Measurements from ENCODE around the gene REPS2.
A peak's percentile ranks its signal among the peaks of the same experiment; 100 is the strongest.
"Not testable (repeated sequence)": the region's sequence is repeated elsewhere in the genome, so short reads cannot be mapped to it uniquely, and the experiment has no call there.

The REPS2 gene

GRCh38 chrX:16946361-16946964 is at the start of gene REPS2:
Gene REPS2, plus strand, starts transcription at chrX:16946658. Its CDS starts 204 bp downstream, at chrX:16946862.
- peak; percentile 78 for DNase-seq

DNA sequence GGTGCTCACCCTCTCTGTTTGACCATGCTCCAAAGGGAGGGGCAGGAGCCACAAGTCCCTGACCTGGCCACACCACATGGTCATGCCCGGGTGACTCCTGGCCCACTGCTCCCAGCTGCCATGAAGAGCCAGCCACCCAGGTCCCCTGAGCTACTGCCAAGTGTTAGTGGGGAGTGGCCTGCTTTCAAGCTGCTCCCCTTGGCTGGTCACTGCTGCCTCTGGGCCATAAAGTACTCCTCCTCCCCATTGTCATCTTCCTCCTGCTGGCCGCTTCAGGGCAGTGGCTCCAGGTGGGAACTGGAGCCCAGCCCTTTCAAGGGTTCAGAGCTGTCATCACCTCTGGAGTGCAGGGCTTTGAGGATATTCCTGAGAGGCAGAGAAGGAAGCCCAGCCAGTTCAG is 49.0 kb upstream of the REPS2 start:
- no peak for DNase-seq

DNA sequence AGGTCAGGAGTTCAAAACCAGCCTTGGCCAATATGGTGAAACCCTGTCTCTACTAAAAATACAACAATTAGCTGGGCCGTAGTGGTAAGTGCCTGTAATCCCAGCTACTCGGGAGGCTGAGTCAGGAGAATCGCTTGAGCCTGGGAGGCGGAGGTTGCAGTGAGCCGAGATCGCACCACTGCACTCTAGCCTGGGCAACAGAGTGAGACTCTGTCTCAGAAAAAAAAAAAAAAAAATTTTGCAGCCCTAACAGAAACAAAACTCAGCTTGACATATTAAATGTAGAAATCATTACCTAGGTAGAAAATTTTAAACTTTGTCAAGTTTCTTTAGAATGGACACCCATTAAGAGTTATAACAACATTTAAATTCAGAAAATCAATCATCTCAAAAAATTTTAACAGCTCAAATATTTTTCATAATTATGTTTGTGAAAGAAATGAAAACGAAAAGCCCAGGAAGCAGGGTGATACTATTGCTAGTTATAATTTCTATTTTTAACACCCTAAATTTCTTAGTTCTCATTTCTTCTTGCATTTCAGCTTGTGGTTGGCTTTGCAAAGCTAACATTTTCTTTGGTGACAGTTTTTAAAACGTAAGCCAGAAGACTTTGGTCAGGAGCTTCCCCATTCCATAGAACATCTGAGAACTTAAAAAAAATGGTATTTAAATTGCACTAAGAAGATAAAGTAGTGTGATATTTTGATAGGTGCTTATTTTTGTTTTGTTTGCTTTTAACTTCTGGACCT is 43.0 kb upstream of the REPS2 start:
- DNase-seq: no peak

DNA sequence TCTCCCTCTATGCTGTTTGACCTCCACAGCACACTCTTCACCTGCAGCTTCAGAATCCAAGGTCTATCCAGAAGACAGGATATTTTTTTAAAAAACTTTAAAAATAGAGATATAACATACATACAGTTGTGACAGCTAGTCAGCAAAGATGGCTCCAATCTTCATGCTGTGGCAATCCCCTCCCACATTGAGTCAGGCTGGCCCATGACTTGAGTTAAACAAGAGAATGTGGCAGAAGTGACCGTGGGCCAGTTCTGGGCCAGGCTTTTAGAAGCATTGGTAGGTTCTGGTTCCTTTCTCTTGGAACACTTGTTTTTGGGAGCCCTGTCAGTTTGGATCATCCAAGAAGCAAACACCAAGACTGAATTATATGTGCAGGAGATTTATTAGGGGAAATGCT is 36.1 kb upstream of the REPS2 start:
- DNase-seq: no peak

- no peak for DNase-seq
These were observed 32.4 kb upstream of the REPS2 start for GRCh38 chrX:16914058-16914457.

DNA sequence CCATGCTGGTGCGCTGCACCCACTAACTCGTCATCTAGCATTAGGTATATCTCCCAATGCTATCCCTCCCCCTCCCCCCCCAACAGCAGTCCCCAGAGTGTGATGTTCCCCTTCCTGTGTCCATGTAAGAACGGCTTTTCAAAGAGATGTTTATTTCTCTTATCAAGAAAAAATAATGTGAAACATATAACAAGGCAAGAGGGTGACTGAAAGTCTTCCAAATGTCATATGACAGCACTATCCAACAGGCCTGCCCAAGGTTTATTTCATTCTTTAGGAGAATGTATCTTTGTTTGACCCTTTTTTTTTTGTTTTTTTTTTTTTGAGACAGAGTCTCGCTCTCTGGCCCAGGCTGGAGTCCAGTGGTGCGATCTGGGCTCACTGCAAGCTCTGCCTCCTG is 29.9 kb upstream of the REPS2 start:
- DNase-seq: no peak

- no peak for DNase-seq
These were observed 29.3 kb upstream of the REPS2 start for GRCh38 chrX:16917120-16917519.

DNA sequence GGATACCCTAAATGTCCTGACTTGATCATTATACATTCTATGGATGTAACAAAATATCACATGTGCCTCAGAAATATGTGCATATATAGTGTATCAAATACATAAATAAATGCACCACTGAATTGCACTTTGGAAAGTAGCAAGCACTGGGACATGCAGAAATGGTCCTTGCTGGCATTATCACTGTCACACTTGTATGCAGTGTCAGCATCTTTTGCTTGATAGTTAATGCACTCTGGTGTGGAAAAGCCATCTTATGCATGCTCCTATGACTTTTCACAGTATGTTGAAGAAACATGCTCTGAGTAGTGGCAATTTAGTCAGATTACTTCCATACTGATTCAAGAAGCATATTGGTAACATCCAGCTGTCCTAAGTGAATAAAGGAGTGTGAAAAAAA is 27.5 kb upstream of the REPS2 start:
- DNase-seq: no peak

DNA sequence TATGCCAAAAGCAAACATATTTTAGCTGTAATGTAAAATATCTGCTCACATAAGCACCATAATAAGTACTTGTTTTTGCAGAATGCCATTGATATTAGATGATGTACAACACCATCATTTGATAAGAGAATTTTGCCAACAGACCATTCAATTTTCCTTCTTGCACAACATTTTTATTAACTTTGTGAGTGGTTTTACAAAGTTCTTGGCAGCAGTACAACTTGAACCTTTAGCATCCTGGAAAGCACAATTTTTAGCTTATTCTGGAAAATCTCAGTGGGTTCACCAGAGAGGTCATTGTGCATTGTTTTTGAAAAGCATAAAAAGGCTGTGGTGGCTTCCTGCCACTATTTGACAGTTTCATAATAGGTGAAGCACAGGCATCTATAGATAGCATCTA is 26.4 kb upstream of the REPS2 start:
- DNase-seq: no peak

DNA sequence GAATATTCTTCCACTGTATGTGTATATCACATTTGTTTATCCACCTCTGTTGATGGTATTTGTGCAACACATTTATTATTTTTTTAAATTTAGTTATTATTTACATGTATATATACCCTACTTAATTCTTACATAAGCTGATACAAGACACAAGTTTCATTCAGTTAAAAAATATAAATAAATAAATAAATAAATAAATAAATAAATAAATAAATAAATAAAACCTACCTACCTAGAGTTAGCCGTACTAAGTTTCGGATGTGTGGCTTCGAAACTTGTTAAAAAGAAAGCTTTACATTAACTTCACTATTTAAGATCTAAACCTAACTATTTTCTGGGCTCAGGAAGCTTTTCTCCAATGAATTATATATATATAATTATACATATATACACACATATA is 23.3 kb upstream of the REPS2 start:
- DNase-seq: no peak

DNA sequence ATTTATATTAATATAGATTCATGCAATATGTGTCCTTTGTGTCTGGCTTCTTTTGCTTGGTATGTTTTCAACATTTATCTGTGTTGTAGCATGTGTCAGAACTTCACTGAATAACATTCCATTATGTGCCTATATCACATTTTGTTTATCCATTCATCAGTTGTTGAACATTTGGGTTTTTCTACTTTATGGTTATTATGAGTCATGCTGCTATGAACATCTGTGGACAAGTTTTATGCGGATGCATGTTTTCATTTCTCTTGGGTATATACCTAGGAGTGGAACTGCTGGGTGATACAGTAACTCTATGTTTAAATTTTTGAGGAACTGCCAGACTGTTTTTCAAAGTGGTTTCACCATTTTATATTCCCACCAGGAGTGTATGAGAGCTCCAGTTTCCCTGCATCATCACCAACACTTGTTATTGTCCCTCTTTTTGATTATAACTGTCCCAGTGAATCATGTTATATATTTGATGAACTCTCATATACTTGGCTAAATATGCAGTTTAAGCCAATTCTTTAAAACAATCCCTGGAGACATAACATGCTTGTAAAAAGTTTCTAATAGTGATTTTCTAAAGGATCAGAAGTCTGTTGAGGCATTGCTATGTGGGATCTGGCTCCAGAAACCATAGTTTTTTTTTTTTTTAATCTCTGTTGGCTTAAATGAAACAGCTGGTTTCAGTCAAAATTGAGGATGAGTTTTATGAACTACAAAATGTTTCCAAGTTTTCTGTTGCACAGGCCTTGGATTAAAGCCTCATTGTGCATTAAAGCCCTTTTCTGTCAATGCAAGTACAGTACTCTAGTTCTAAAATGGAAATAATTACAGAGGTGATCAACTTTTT is 21.6 kb upstream of the REPS2 start:
- no peak for DNase-seq

- no peak for DNase-seq
These were observed 16.1 kb upstream of the REPS2 start for GRCh38 chrX:16930392-16930791.

- DNase-seq: no peak
These were observed 15.1 kb upstream of the REPS2 start for GRCh38 chrX:16931371-16931770.

DNA sequence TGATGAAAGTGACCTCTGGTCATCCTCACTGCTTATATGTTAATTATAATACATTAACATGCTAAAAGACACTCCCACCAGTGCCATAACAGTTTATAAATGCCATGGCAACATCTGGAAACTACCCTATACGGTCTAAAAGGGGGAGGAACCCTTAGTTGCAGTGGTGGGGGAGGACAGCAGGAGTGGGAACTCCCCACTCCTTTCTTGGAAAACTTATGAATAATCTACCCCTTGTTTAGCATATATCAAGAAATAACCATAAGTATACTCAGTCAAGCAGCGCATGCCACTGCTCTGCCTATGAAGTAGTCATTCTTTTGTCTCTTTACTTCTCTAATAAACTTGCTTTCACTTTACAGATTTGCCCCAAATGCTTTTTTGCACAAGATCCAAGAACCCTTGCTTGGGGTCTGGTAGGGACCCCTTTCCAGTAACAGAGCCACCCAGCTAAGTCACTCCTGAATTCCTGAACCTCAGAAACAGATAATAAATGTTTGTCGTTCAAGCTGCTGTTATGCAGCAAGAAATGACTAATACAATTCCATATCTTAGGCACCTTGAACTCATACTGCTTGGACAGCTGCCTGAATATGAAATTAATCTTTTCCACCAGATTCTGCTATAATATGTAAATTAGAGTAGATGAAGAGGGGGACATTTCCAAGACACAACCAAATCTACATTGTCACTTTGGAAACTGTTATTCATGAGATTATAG is 14.4 kb upstream of the REPS2 start:
- DNase-seq: no peak

DNA sequence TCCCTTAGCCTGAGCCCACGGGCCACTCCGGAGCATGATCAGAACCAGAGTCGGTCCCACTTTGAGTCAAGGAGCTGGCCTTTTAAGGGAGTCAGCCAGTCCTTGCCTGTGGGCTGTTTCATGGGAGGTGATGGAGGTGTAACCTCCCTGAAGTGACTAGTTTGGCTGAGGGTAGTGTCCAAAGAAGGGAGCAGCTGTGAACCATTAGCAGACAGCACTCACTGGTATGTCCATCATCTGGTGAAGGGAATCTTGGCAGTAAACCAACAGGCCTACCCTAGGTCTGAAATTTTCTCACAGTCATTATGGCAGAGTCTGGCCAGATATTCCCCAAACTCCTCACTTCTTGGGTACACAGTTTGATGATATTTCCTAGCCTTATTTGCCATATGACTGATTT is 12.3 kb upstream of the REPS2 start:
- DNase-seq: no peak

GRCh38 chrX:16946971-16947562 is 609 bp downstream of the REPS2 start:
- peak; percentile 46 for DNase-seq

DNA sequence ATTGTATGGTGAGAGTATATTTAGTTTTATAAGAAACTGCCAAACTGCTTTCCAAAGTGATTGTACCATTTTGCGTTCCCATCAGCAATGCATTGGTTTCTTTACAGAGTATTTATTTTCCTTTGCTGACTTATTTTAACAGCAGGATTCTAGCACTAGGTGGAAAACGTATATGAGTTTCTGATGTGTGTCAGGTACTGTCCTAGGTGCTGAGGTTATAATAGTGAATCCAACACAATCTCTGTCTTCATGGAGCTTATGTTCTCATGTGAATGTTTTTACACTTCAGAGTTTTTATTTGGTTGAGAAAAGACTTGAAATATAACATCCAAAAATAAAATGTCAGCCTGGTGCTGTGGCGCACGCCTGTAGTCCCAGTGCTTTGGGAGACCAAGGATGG is 4.0 kb downstream of the REPS2 start:
- no peak for DNase-seq

DNA sequence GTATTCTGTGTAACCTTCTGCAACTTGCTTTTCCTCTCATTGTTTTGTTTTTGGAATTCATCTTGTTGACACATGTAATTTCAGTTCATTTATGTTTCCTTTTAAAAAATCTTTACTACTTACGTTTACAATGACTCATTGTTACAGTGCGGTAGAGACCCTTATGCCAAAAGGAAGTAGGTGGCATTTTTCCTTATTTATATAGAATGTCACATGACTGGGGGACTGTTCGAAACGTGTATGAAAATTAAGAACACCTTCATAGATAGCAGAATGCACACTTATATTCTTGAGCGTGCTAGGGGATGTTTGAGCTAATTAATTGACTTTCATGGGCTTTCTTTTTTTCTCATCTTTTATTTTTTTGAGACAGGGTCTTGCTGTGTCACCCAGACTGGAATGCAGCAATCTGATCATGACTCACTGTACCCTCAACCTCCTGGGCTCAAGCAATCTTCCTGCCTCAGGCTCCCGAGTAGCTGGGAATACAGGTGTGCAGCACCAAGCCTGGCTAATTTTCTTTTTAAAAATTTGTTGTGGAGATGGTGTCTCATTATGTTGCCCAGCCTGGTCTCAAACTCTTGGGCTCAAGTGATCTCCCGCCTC is 7.3 kb downstream of the REPS2 start:
- no peak for DNase-seq

GRCh38 chrX:16957751-16958150 is 11.3 kb downstream of the REPS2 start:
- DNase-seq: no peak

GRCh38 chrX:16958356-16958755 is 11.9 kb downstream of the REPS2 start:
- no peak for DNase-seq

- not testable (repeated sequence) for DNase-seq
These were observed 16.2 kb downstream of the REPS2 start for GRCh38 chrX:16962661-16963060.

GRCh38 chrX:16963216-16963615 is 16.8 kb downstream of the REPS2 start:
- DNase-seq: no peak
